HG03342 (cell line): Measurements from ENCODE around the gene NR4A1.
"Not testable (repeated sequence)": the region's sequence is repeated elsewhere in the genome, so short reads cannot be mapped to it uniquely, and the experiment has no call there.

Experiments used
- ATAC-seq: cut with Tn5 transposase; IDR thresholded peaks from one replicate; pipeline ENCODE4 v1.9.1; 2021; ENCODE audit warnings: mild to moderate bottlenecking, moderate library complexity; ENCODE audit not compliant: unreplicated experiment

NR4A1 gene

GRCh38 chr12:52089491-52089890, 38.2 kb downstream of the NR4A1 start:
- ATAC-seq, result no peak

GRCh38 chr12:52090291-52090690, 39.0 kb downstream of the NR4A1 start:
- ATAC-seq, result no peak

GRCh38 chr12:52091061-52091460, 39.8 kb downstream of the NR4A1 start:
- no peak for ATAC-seq

GRCh38 chr12:52091869-52092268, 40.6 kb downstream of the NR4A1 start:
- no peak for ATAC-seq

GRCh38 chr12:52093346-52093745, 42.1 kb downstream of the NR4A1 start:
- ATAC-seq, result no peak

GRCh38 chr12:52096332-52097044, 45.2 kb downstream of the NR4A1 start:
- ATAC-seq, result no peak

- ATAC-seq, result no peak
These were observed 45.9 kb downstream of the NR4A1 start for GRCh38 chr12:52097045-52097666.

- ATAC-seq, result not testable (repeated sequence)
These were observed 53.3 kb downstream of the NR4A1 start for GRCh38 chr12:52104431-52105089.
